Measurements from ENCODE around the gene SYP. TPM values are rescaled to one million over a fixed set of nuclear protein-coding genes. Genes with fewer than 3 reads are reported as not detected.

The SYP gene
- total and polyA plus RNA-seq, 2 donors (not counting 3 experiments of a cell fraction or from before 2014, with no cell fraction given): 0.21 to 0.77 TPM

DNA sequence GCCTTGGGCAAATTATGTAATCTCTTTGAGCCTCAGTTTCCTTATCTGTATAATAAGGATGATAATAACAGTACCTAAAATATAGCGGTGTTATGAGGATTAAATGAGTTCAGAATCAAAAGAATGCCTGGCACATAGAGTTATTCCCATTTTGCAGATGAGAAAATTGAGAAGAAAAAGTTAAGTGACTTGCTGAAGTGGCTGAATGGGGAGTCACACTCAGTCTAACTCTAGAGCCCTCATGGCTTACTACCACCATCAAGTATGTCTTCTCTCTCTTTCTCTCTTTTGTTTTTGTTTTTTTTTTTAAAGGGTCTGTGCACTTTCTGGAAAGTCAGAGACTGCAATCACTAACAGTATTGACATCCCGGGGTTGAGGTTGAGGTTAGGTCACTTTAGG lies 32.5 kb upstream of the SYP start:
- Histone ChIP-seq H3K27ac (ENCODE audit: insufficient read depth, low read depth, low read length) (no peak overlapping the region), H4K20me1 (replicated peaks; ENCODE audit: control insufficient read depth, extremely low read depth, insufficient read depth, low read length) (no peaks in the 10 kb centered on the region), H3K9me1 (replicated peaks; ENCODE audit: control insufficient read depth, extremely low read depth, insufficient read depth, low read length) (no peaks in the 10 kb centered on the region), H3K4me2 (ENCODE audit: insufficient read depth, low read length) (no peak overlapping the region), H3K9ac (replicated peaks; ENCODE audit: extremely low read depth, insufficient read depth, low read length) (no peak overlapping the region), H3K36me3 (ENCODE audit: control insufficient read depth in 2 of 2, extremely low read depth in 1 of 2, insufficient read depth in 2 of 2, low read length in 2 of 2) (no peaks in the 10 kb centered on the region), H3K9me3 (replicated peaks; ENCODE audit: control insufficient read depth, insufficient read depth, low read length) (no peaks in the 10 kb centered on the region), H3K79me2 (ENCODE audit: control insufficient read depth, insufficient read depth, low read length) (no peaks in the 10 kb centered on the region), H3K4me3 (replicated peaks in 1 of 3; ENCODE audit: insufficient read depth in 1 of 3, low read depth in 1 of 3, low read length in 3 of 3) (no peak overlapping the region), H3K27me3 (ENCODE audit: control insufficient read depth in 2 of 2, insufficient read depth in 2 of 2, low read length in 2 of 2) (no peaks in the 10 kb centered on the region), H2AFZ (ENCODE audit: low read depth, low read length) (no peak overlapping the region), H3K4me1 (ENCODE audit: control insufficient read depth, extremely low read depth, insufficient read depth, low read length) (peaks cover 2% of the 10 kb centered on the region)
- dilution Hi-C loops (cut with MboI; ENCODE audit: extremely low pct_ligation_motif_present, low sequenced_read_pairs): no loop called here
- no peak for DNase-seq (ENCODE audit: low read depth, low spot score)
- ChIA-PET POLR2A (no interaction called here), CTCF (no interaction called here)
- intact Hi-C loops (cut with micrococcal nuclease): no loop called here
- no peak for FAIRE-seq
- no TSS peak for BruUV-seq (replicated peaks)
- TF ChIP-seq JUN (IDR thresholded peaks at IDR 0.05; ENCODE audit: borderline replicate concordance, insufficient read depth, insufficient read length, low read depth): no peak
- no peak for TF ChIP-seq POLR2A (IDR thresholded peaks at IDR 0.05; ENCODE audit: low read depth, low read length)
- no peak for TF ChIP-seq FOS (IDR thresholded peaks at IDR 0.05; ENCODE audit: borderline replicate concordance, insufficient read depth, low read length)
- no peak for TF ChIP-seq MYC (IDR thresholded peaks at IDR 0.05; ENCODE audit: low read depth, low read length)
- TF ChIP-seq POLR2AphosphoS5 (IDR thresholded peaks at IDR 0.05; ENCODE audit: insufficient read depth, low read depth, low read length): no peak
- TF ChIP-seq, protein P1, sequence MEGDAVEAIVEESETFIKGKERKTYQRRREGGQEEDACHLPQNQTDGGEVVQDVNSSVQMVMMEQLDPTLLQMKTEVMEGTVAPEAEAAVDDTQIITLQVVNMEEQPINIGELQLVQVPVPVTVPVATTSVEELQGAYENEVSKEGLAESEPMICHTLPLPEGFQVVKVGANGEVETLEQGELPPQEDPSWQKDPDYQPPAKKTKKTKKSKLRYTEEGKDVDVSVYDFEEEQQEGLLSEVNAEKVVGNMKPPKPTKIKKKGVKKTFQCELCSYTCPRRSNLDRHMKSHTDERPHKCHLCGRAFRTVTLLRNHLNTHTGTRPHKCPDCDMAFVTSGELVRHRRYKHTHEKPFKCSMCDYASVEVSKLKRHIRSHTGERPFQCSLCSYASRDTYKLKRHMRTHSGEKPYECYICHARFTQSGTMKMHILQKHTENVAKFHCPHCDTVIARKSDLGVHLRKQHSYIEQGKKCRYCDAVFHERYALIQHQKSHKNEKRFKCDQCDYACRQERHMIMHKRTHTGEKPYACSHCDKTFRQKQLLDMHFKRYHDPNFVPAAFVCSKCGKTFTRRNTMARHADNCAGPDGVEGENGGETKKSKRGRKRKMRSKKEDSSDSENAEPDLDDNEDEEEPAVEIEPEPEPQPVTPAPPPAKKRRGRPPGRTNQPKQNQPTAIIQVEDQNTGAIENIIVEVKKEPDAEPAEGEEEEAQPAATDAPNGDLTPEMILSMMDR (IDR thresholded peaks at IDR 0.05; ENCODE audit: extremely low read depth in 1 of 2, insufficient read depth in 1 of 2, low read depth in 1 of 2, low read length in 2 of 2): no peak
- TF ChIP-seq GATA2 (IDR thresholded peaks at IDR 0.05; ENCODE audit: insufficient read depth, insufficient read length, low read depth, low read length): no peak
- TF ChIP-seq EZH2 (IDR thresholded peaks at IDR 0.05; ENCODE audit: borderline replicate concordance, low read depth, low read length, severe bottlenecking): no peak
- TF ChIP-seq, protein P2, sequence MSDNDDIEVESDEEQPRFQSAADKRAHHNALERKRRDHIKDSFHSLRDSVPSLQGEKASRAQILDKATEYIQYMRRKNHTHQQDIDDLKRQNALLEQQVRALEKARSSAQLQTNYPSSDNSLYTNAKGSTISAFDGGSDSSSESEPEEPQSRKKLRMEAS (IDR thresholded peaks at IDR 0.05; ENCODE audit: insufficient read depth, insufficient read length): no peak
